ENCODE data around the gene LYPD1.

GRCh38 chr2:132669908-132670495, at the start of gene LYPD1:
- TF ChIP-seq, protein P1, sequence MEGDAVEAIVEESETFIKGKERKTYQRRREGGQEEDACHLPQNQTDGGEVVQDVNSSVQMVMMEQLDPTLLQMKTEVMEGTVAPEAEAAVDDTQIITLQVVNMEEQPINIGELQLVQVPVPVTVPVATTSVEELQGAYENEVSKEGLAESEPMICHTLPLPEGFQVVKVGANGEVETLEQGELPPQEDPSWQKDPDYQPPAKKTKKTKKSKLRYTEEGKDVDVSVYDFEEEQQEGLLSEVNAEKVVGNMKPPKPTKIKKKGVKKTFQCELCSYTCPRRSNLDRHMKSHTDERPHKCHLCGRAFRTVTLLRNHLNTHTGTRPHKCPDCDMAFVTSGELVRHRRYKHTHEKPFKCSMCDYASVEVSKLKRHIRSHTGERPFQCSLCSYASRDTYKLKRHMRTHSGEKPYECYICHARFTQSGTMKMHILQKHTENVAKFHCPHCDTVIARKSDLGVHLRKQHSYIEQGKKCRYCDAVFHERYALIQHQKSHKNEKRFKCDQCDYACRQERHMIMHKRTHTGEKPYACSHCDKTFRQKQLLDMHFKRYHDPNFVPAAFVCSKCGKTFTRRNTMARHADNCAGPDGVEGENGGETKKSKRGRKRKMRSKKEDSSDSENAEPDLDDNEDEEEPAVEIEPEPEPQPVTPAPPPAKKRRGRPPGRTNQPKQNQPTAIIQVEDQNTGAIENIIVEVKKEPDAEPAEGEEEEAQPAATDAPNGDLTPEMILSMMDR (IDR thresholded peaks at IDR 0.05; ENCODE audit: low read depth, low read length, missing input control), result no peak
- TF ChIP-seq FOXA1 (IDR thresholded peaks at IDR 0.05), result no peak
- TF ChIP-seq JUND (IDR thresholded peaks at IDR 0.05), result no peak
- TF ChIP-seq RAD21 (IDR thresholded peaks at IDR 0.05), result no peak
- no peak for TF ChIP-seq EGR1 (IDR thresholded peaks at IDR 0.05; ENCODE audit: low read depth in 2 of 2)
- TF ChIP-seq, protein P2, sequence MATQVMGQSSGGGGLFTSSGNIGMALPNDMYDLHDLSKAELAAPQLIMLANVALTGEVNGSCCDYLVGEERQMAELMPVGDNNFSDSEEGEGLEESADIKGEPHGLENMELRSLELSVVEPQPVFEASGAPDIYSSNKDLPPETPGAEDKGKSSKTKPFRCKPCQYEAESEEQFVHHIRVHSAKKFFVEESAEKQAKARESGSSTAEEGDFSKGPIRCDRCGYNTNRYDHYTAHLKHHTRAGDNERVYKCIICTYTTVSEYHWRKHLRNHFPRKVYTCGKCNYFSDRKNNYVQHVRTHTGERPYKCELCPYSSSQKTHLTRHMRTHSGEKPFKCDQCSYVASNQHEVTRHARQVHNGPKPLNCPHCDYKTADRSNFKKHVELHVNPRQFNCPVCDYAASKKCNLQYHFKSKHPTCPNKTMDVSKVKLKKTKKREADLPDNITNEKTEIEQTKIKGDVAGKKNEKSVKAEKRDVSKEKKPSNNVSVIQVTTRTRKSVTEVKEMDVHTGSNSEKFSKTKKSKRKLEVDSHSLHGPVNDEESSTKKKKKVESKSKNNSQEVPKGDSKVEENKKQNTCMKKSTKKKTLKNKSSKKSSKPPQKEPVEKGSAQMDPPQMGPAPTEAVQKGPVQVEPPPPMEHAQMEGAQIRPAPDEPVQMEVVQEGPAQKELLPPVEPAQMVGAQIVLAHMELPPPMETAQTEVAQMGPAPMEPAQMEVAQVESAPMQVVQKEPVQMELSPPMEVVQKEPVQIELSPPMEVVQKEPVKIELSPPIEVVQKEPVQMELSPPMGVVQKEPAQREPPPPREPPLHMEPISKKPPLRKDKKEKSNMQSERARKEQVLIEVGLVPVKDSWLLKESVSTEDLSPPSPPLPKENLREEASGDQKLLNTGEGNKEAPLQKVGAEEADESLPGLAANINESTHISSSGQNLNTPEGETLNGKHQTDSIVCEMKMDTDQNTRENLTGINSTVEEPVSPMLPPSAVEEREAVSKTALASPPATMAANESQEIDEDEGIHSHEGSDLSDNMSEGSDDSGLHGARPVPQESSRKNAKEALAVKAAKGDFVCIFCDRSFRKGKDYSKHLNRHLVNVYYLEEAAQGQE (IDR thresholded peaks at IDR 0.05), result no peak
- TF ChIP-seq, protein P3, sequence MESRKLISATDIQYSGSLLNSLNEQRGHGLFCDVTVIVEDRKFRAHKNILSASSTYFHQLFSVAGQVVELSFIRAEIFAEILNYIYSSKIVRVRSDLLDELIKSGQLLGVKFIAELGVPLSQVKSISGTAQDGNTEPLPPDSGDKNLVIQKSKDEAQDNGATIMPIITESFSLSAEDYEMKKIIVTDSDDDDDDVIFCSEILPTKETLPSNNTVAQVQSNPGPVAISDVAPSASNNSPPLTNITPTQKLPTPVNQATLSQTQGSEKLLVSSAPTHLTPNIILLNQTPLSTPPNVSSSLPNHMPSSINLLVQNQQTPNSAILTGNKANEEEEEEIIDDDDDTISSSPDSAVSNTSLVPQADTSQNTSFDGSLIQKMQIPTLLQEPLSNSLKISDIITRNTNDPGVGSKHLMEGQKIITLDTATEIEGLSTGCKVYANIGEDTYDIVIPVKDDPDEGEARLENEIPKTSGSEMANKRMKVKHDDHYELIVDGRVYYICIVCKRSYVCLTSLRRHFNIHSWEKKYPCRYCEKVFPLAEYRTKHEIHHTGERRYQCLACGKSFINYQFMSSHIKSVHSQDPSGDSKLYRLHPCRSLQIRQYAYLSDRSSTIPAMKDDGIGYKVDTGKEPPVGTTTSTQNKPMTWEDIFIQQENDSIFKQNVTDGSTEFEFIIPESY (IDR thresholded peaks at IDR 0.05), result no peak
- no peak for TF ChIP-seq MAX (IDR thresholded peaks at IDR 0.05)
- no peak for TF ChIP-seq GABPA (IDR thresholded peaks at IDR 0.05 in 1 of 2, conservative IDR thresholded peaks at IDR 0.05 in 1 of 2)
- TF ChIP-seq TAF1 (conservative IDR thresholded peaks at IDR 0.05), result no peak
- TF ChIP-seq YY1 (IDR thresholded peaks at IDR 0.05), result no peak
- TF ChIP-seq HNF4G (IDR thresholded peaks at IDR 0.05), result no peak

Data from liver (tissue), 3 donors.